Measurements from ENCODE around the gene CKAP5. TPM values are rescaled to one million over a fixed set of nuclear protein-coding genes. Genes with fewer than 3 reads are reported as not detected.
"Not testable (repeated sequence)": the region's sequence is repeated elsewhere in the genome, so short reads cannot be mapped to it uniquely, and the experiment has no call there.

CKAP5 gene
- total RNA-seq, 1 donor from 2014 or later: 169 TPM

DNA sequence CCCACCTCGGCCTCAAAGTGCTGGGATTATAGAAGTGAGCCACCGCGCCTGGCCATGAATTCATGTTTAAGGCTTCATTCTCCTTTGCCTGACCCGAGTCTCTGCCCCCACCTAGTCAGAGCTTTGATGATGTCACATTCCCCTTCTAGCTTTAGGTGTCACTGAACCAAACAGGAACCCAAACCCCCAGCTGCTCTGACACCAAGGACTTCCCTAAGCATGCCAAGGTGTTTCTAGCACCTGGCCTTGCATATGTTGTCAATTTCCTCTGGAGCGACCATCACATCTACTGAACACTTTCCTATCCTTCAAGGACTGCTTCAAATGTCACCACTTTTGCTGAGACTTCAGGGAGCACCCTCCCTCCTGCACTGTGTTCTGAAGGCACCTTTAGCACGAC, 124.8 kb downstream of the CKAP5 start:
- no peak overlapping the region for H3K4me3 Mint-ChIP-seq
- H3K27ac Mint-ChIP-seq: peak overlapping the region; percentile 5

DNA sequence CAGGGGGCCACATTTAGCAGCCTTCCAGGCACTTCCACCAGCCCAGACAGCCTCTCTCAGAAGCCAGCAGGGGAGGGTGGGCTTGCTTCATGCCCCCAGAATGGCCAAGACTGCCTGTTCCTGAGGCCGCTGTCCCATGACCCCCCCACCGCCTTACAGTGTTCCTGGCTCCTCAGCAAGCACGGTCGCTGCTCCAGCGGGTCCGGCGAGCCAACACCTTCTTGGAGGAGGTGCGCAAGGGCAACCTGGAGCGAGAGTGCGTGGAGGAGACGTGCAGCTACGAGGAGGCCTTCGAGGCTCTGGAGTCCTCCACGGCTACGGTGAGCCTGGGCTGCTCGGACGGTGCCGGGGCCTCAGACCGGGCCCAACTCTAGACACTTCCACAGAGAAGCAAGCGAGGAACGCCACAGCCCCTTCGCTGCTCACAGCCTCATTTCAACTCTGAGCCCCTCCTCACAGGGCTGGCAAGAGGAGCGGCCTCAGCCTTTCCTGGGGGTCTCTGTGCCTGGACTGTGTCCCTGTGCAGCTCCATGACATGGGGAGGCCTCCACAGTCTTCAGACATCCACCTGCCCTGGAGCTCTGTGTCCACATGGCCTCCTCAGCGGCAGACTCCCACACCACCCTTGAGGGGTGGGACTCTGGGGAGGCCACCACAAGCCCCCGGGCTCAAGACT, 126.4 kb downstream of the CKAP5 start:
- TF ChIP-seq, protein P1, sequence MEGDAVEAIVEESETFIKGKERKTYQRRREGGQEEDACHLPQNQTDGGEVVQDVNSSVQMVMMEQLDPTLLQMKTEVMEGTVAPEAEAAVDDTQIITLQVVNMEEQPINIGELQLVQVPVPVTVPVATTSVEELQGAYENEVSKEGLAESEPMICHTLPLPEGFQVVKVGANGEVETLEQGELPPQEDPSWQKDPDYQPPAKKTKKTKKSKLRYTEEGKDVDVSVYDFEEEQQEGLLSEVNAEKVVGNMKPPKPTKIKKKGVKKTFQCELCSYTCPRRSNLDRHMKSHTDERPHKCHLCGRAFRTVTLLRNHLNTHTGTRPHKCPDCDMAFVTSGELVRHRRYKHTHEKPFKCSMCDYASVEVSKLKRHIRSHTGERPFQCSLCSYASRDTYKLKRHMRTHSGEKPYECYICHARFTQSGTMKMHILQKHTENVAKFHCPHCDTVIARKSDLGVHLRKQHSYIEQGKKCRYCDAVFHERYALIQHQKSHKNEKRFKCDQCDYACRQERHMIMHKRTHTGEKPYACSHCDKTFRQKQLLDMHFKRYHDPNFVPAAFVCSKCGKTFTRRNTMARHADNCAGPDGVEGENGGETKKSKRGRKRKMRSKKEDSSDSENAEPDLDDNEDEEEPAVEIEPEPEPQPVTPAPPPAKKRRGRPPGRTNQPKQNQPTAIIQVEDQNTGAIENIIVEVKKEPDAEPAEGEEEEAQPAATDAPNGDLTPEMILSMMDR (conservative IDR thresholded peaks at IDR 0.05): no peak
- Mint-ChIP-seq H3K27ac (no peak overlapping the region), H3K27me3 (no peaks in the 10 kb centered on the region), H3K9me3 (no peaks in the 10 kb centered on the region), H3K4me1 (ENCODE audit: unreplicated experiment) (no peaks in the 10 kb centered on the region), H3K4me3 (no peak overlapping the region), H3K36me3 (no peaks in the 10 kb centered on the region)
- no peak for DNase-seq (ENCODE audit: extremely low spot score, unreplicated experiment)

More for the DNA sequence above, 124.8 kb downstream of the CKAP5 start:
- Mint-ChIP-seq H3K36me3 (no peaks in the 10 kb centered on the region), H3K9me3 (no peaks in the 10 kb centered on the region), H3K4me1 (ENCODE audit: unreplicated experiment) (no peaks in the 10 kb centered on the region), H3K27me3 (no peaks in the 10 kb centered on the region)
- no peak for DNase-seq (ENCODE audit: extremely low spot score, unreplicated experiment)
- TF ChIP-seq, protein P1 (conservative IDR thresholded peaks at IDR 0.05): no peak

- H3K36me3 Mint-ChIP-seq: no peaks in the 10 kb centered on the region
- no peak for DNase-seq (ENCODE audit: extremely low spot score, unreplicated experiment)
- H3K27me3 Mint-ChIP-seq: no peaks in the 10 kb centered on the region
- H3K27ac Mint-ChIP-seq: peak within 1 kb of the TSS; percentile 51
- H3K4me3 Mint-ChIP-seq: no peak within 1 kb of the TSS
- H3K9me3 Mint-ChIP-seq: no peaks in the 10 kb centered on the region
- TF ChIP-seq, protein P1 (conservative IDR thresholded peaks at IDR 0.05): no peak
- H3K4me1 Mint-ChIP-seq (ENCODE audit: unreplicated experiment): no peaks in the 10 kb centered on the region
Measured at GRCh38 chr11:46719048-46719542, 127.0 kb downstream of the CKAP5 start, which contains the start of gene F2. Gene F2, plus strand, starts transcription at chr11:46719213. Its CDS starts 23 bp downstream, at chr11:46719236.

- TF ChIP-seq, protein P1 (conservative IDR thresholded peaks at IDR 0.05): no peak
- H3K4me1 Mint-ChIP-seq (ENCODE audit: unreplicated experiment): no peaks in the 10 kb centered on the region
- H3K4me3 Mint-ChIP-seq: no peak overlapping the region
- no peaks in the 10 kb centered on the region for H3K9me3 Mint-ChIP-seq
- H3K27me3 Mint-ChIP-seq: no peaks in the 10 kb centered on the region
- DNase-seq (ENCODE audit: extremely low spot score, unreplicated experiment): no peak
- no peaks in the 10 kb centered on the region for H3K36me3 Mint-ChIP-seq
- H3K27ac Mint-ChIP-seq: peak overlapping the region; percentile 51
Measured at GRCh38 chr11:46718155-46719019, 127.7 kb downstream of the CKAP5 start.

DNA sequence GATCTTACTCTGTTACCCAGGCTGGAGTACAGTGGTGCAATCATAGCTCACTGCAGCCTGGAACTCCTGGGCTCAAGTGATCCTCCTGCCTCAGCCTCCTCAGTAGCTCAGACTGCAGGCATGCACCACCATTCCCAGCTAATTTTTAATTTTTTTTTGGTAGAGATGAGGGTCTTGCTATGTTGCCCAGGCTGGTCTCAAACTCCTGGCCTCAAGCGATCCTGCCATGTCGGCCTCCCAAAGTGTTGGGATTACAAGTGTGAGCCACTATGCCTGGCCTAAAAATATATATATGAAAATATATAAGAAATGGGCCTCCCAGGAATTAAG, 128.3 kb downstream of the CKAP5 start:
- not testable (repeated sequence) for H3K36me3 Mint-ChIP-seq; H3K4me3 Mint-ChIP-seq; H3K27ac Mint-ChIP-seq; H3K27me3 Mint-ChIP-seq; H3K9me3 Mint-ChIP-seq; DNase-seq (ENCODE audit: extremely low spot score, unreplicated experiment); H3K4me1 Mint-ChIP-seq (ENCODE audit: unreplicated experiment)
